ENCODE results near the gene COX10.
"Not testable (repeated sequence)": the region's sequence is repeated elsewhere in the genome, so short reads cannot be mapped to it uniquely, and the experiment has no call there.

COX10 gene

DNA sequence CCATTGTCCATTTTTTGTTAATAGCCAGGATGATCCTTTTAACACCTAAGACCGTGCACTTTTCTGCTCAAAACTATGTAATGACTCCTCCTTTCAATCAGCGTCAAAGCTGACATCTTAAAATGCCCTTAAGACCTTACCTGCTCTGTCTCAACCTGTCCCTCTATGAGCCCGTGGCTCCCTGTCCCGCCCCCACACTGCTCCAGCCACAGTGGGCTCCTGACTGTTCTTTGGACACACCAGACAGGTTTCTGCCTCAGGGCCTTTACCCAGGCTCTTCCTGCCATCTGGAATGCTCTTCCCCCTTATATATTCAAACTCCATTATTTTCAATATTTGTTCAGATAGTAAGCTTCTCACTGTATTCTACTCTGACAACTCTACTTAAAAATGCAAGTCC lies 153.3 kb downstream of the COX10 start:
- TF ChIP-seq, protein P1, sequence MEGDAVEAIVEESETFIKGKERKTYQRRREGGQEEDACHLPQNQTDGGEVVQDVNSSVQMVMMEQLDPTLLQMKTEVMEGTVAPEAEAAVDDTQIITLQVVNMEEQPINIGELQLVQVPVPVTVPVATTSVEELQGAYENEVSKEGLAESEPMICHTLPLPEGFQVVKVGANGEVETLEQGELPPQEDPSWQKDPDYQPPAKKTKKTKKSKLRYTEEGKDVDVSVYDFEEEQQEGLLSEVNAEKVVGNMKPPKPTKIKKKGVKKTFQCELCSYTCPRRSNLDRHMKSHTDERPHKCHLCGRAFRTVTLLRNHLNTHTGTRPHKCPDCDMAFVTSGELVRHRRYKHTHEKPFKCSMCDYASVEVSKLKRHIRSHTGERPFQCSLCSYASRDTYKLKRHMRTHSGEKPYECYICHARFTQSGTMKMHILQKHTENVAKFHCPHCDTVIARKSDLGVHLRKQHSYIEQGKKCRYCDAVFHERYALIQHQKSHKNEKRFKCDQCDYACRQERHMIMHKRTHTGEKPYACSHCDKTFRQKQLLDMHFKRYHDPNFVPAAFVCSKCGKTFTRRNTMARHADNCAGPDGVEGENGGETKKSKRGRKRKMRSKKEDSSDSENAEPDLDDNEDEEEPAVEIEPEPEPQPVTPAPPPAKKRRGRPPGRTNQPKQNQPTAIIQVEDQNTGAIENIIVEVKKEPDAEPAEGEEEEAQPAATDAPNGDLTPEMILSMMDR (IDR thresholded peaks at IDR 0.05; ENCODE audit: extremely low read depth, missing control alignments), result no peak
- DNase-seq (ENCODE audit: low spot score), result no peak

DNA sequence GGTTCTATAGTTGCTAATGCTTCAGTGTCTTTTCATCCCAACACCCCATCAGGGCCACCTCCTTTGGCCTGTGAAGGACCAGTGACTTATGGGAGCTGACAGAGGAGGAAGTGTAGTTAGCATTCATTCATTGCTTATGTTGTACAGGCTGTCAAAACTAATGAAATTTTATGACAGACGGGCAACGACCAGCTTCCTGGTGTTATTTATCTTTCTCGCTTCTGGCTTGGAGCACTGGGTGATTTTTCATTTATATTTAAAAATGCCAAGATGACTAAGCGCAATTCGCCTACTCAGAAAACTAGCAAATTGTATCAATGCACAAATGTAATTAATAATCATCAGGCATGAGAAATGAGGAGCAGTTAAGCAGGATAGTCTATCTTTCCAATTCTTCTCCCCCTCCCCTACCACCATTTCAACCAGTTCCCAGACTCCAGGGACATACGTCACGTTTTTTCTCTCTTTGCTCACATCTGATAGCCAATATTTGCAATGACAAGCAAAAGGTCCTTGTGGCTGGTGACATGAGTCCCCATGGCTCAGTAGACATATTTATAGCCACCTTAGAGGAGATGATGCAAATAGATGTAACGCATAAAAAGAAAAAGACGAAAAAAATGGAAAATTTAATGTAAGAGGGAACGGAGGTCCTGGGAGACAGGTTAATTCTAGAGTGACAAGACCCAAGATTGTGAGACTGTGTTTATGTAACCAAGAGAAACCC lies 156.1 kb downstream of the COX10 start:
- DNase-seq (ENCODE audit: low spot score), result no peak
- TF ChIP-seq, protein P1 (IDR thresholded peaks at IDR 0.05; ENCODE audit: extremely low read depth, missing control alignments), result no peak

DNA sequence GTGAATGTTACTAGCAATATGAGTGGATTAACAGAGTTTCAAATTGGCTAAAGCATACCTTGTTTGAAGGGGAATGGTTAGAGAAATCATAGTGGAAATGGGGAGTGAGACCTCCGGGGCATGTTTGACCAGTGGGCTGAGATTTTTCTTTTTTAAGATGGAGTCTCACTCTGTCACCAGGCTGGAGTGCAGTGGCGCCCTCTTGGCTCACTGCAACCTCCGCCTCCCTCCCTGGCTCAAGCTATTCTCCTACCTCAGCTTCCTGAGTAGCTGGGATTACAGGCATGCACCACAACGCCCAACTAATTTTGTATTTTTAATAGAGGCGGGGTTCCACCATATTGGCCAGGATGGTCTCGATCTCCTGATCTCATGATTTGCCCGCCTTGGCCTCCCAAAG lies 157.7 kb downstream of the COX10 start:
- TF ChIP-seq, protein P1 (IDR thresholded peaks at IDR 0.05; ENCODE audit: extremely low read depth, missing control alignments), result no peak
- no peak for DNase-seq (ENCODE audit: low spot score)

DNA sequence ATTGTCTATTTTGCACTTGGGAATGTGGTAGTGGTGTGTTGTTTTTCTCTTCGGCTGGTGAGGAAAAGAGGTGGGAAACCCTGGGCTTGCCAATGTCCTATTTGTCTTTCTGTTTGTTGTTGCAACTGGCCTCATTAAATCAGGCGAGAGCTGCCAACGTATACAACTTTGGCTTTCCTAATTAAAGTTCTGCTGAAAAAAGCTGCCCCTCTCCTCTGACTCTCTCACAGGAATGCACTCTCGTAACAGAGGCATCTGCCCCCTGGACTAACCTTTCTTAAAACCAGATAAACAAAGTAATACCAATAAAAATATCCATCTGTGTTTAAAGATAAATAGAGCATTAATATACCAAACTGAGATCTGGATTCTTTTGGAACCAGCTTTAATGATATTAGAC lies 159.6 kb downstream of the COX10 start:
- DNase-seq (ENCODE audit: low spot score), result no peak
- TF ChIP-seq, protein P1 (IDR thresholded peaks at IDR 0.05; ENCODE audit: extremely low read depth, missing control alignments), result no peak

DNA sequence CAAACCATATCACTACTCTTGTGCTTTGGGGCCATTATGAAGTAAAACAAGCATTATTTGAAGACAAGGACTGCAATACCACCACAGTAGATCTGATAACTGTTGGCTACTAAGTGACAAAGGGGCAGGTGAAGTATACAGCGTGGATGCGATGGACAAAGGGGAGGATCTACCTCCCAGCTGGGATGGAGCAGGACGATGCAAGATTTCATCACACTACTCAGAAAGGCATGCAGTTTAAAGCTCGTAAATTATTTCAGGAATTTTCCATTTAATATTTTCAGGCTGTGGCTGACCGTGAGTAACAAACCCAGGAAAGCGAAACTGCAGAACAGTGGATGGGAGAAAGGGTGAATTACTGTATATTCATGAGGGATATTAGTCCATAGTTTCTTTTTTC lies 161.9 kb downstream of the COX10 start:
- not testable (repeated sequence) for DNase-seq (ENCODE audit: low spot score)

DNA sequence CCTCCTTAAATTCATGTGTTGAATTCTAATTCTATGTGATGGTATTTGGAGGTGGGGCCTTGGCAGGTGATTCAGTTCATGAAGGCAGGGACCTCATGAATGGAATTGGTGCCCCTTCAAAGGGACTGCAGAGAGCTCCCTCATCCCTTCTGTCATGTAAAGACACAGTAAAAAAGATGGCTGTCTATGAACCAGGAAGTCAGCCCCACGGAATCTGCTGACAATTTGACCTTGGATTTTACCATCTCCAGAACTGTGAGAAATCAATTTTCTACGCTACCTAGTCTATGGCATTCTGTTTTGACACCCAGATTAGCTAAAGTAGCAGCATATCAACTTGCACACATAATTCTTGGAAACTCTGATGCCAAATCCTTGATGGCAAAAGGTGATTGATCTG lies 165.7 kb downstream of the COX10 start:
- DNase-seq (ENCODE audit: low spot score), result not testable (repeated sequence)

DNA sequence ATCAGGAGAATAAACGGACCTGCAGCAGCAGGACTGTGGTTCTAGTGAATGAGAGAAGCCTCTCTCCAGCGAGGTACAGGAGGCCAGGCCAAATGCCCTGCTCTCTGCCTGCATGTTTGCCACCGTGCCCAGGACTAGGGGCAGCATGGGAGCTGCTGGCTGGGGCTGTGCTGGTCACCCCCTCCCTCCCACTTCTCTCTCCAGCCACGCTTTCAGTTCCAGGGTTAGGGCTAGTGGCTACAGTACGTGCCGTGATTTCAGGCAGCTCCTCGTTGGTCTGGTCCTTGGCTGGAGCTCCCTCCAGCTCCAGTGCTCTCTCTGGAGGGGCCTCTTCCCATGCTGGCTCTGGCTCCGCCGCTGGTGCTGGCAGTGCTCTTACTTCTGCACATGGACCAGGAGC lies 166.7 kb downstream of the COX10 start:
- not testable (repeated sequence) for DNase-seq (ENCODE audit: low spot score)

DNA sequence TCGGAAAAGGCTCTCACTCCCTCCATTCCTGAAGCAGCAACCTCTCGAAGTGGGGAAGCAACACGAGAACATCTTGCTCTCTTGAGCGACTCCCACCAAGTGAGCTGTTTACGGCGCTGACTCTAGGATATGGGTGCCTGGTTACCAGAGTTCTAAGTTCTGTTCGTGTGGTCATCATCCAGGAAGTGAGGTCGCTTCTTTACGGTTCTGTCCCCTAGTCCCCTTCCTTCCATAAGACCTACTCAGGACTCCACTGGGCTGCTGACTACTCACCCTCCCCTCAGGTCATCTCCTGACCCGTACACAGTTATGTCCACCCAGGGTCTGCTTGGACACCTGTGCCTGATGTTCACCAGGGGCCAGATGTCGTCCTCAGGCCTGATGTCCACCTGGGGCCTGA lies 167.5 kb downstream of the COX10 start, which contains the start of gene CDRT15:
Gene CDRT15, minus strand, starts transcription at position 101 of the 400 bp plus-strand sequence. Its CDS starts 29 bp downstream, at position 72.
- DNase-seq (ENCODE audit: low spot score), result not testable (repeated sequence)

DNA sequence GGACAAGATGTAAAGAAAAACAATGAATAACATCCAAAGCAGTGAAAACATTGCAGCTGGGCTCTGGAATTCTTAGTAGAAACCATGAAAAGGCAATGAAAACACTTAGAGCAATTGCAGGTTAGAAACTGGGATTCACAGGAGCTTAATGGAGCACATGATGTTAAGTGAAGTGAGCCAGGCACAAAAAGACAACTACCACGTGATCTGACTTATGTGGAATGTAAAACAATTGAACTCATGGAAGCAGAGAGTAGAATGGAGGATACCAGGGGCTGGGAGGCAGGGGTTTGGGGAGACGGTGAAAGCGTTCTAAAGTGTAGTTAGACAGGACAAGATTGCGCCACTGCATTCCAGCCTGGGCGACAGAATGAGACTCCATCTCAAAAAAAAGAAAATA lies 170.0 kb downstream of the COX10 start:
- DNase-seq (ENCODE audit: low spot score), result not testable (repeated sequence)

DNA sequence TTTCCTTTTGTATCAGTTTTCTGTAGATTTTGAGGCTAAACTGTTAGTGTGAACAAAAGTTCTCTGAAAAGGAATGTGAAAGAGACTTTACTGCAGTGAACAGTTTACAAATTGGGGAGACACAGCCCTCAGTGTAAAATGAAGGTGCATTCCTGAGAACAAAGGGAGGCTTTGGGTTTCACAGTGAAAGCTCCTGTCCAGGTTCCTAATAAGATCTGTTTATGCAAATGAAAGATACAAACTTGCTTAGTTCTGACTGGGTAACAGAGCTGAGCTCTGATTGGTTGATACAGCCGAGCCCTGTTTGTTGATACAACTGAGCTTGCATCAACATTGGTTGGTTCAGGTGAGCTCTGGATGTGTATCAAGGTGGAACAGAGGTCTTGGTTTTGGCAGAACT lies 175.7 kb downstream of the COX10 start:
- TF ChIP-seq, protein P1 (IDR thresholded peaks at IDR 0.05; ENCODE audit: extremely low read depth, missing control alignments), result no peak
- no peak for DNase-seq (ENCODE audit: low spot score)

Measured in GM20000 (cell line).